HG02571 (cell line): ENCODE results near the gene PRDM5.
"Not testable (repeated sequence)": the region's sequence is repeated elsewhere in the genome, so short reads cannot be mapped to it uniquely, and the experiment has no call there.

Source experiments
- ATAC-seq: cut with Tn5 transposase; IDR thresholded peaks from one replicate; pipeline ENCODE4 v1.9.1; 2021; ENCODE audit warnings: mild to moderate bottlenecking, moderate library complexity; ENCODE audit not compliant: unreplicated experiment

Gene PRDM5

DNA sequence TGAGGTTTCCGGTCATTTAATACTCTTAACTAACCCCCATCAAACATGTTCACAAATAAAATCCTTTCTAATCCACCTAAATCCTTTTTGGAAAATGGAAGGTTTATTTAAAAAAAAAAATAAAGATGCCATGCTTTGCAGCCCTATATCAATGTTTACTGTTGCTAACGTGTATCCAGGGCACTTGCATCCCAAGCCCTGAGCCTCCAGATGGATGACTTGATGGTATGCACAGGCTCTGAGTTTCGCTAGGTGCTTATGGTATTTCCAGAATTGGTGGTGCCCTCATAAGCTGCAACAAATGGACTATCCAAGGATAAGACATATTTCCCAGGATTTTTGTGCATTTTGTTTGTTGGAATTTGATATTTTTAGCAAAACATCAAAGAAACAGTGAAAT lies 257.7 kb downstream of the PRDM5 start:
- ATAC-seq = no peak

GRCh38 chr4:120659616-120660170 lies 262.8 kb downstream of the PRDM5 start:
- no peak for ATAC-seq

DNA sequence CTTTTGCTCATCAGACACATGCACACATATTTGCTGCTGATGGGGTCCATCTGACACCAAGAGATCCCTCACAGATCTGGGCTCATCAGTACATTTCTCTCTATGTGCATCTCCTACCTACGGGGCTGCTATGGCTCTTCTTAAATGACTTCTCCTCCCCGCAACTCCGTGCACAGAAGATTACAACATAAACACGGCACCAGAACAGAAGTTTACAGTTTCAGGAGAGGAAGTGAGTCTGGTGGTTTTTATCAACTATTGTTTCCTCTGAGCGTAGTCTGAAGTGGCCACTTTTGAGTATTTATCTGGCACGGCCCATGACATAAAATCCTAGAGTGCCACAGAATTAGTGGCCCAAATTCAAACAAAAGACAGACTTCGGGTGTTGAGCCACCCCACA lies 263.8 kb downstream of the PRDM5 start:
- ATAC-seq = no peak

- ATAC-seq = no peak
These were observed 268.5 kb downstream of the PRDM5 start for GRCh38 chr4:120653804-120654573.

DNA sequence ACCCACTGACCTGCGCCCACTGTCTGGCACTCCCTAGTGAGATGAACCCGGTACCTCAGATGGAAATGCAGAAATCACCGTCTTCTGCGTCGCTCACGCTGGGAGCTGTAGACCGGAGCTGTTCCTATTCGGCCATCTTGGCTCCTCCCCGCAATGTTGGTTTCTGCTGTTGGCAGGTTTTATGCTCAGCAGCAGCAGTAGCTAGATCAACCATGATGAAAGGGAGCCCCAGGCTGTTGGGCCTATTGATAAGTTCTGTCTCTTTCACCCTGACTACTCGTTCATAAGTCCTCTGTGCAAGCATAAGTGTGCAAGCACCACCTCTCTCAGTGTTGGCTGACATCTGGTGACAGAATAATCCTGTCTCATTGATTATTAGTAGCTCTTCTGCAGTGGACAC lies 274.2 kb downstream of the PRDM5 start:
- ATAC-seq = not testable (repeated sequence)
